ENCODE results near the gene BTBD19. TPM values are rescaled to one million over a fixed set of nuclear protein-coding genes. Genes with fewer than 3 reads are reported as not detected.
A peak's percentile ranks its signal among the peaks of the same experiment; 100 is the strongest.
"Not testable (repeated sequence)": the region's sequence is repeated elsewhere in the genome, so short reads cannot be mapped to it uniquely, and the experiment has no call there.

BTBD19 gene
- total RNA-seq, 2 donors from 2014 or later, result 43.1 to 56.6 TPM

- DNase-seq (no peak), ATAC-seq (no peak)
- peak overlapping the region; percentile 53 for H3K27ac Mint-ChIP-seq
- H3K9me3 ChIP-seq (ENCODE audit: control insufficient read depth, low read length, poor library complexity, severe bottlenecking), result no peaks in the 10 kb centered on the region
- no peaks in the 10 kb centered on the region for H3K27me3 Mint-ChIP-seq
- peaks cover 26% of the 10 kb centered on the region for H3K4me1 Mint-ChIP-seq
- peak overlapping the region; percentile 71 for H3K4me3 Mint-ChIP-seq
- H3K36me3 Mint-ChIP-seq (ENCODE audit: low read depth), result peaks cover 3% of the 10 kb centered on the region
Measured at GRCh38 chr1:44783697-44784093, 24.6 kb upstream of the BTBD19 start.

- no peaks in the 10 kb centered on the region for H3K9me3 ChIP-seq (ENCODE audit: control insufficient read depth, low read length, poor library complexity, severe bottlenecking)
- Mint-ChIP-seq H3K27ac (peak overlapping the region; percentile 88), H3K36me3 (ENCODE audit: low read depth) (peaks cover 2% of the 10 kb centered on the region), H3K27me3 (no peaks in the 10 kb centered on the region), H3K4me1 (peaks cover 26% of the 10 kb centered on the region), H3K4me3 (peak overlapping the region; percentile 83)
- DNase-seq (no peak), ATAC-seq (peak; percentile 48)
Measured at GRCh38 chr1:44784094-44785028, 24.0 kb upstream of the BTBD19 start.

- Mint-ChIP-seq H3K27ac (peak overlapping the region; percentile 88), H3K4me1 (peaks cover 26% of the 10 kb centered on the region), H3K27me3 (no peaks in the 10 kb centered on the region), H3K36me3 (ENCODE audit: low read depth) (peaks cover 2% of the 10 kb centered on the region), H3K4me3 (peak overlapping the region; percentile 83)
- no peak for ATAC-seq
- no peak for DNase-seq
- H3K9me3 ChIP-seq (ENCODE audit: control insufficient read depth, low read length, poor library complexity, severe bottlenecking), result no peaks in the 10 kb centered on the region
Measured at GRCh38 chr1:44785029-44785380, 23.3 kb upstream of the BTBD19 start.

GRCh38 chr1:44785501-44786137 lies 22.7 kb upstream of the BTBD19 start:
- Mint-ChIP-seq H3K4me1 (peaks cover 26% of the 10 kb centered on the region), H3K4me3 (peak overlapping the region; percentile 83), H3K36me3 (ENCODE audit: low read depth) (peaks cover 2% of the 10 kb centered on the region), H3K27me3 (no peaks in the 10 kb centered on the region), H3K27ac (peak overlapping the region; percentile 88)
- H3K9me3 ChIP-seq (ENCODE audit: control insufficient read depth, low read length, poor library complexity, severe bottlenecking), result no peaks in the 10 kb centered on the region
- no peak for DNase-seq
- ATAC-seq, result no peak

- H3K36me3 Mint-ChIP-seq (ENCODE audit: low read depth), result no peaks in the 10 kb centered on the region
- H3K27ac Mint-ChIP-seq, result peak overlapping the region; percentile 88
- peak overlapping the region; percentile 83 for H3K4me3 Mint-ChIP-seq
- ATAC-seq (peak; percentile 83), DNase-seq (peak; percentile 70 to 73 (median 72))
- no peaks in the 10 kb centered on the region for H3K27me3 Mint-ChIP-seq
- H3K4me1 Mint-ChIP-seq, result peaks cover 24% of the 10 kb centered on the region
- no peaks in the 10 kb centered on the region for H3K9me3 ChIP-seq (ENCODE audit: control insufficient read depth, low read length, poor library complexity, severe bottlenecking)
Measured at GRCh38 chr1:44786138-44786840, 22.0 kb upstream of the BTBD19 start.

GRCh38 chr1:44786841-44787426 lies 21.4 kb upstream of the BTBD19 start:
- H3K4me3 Mint-ChIP-seq, result peak overlapping the region; percentile 83
- no peak for ATAC-seq

GRCh38 chr1:44787506-44787905 lies 20.8 kb upstream of the BTBD19 start:
- H3K27me3 Mint-ChIP-seq, result no peaks in the 10 kb centered on the region
- peaks cover 24% of the 10 kb centered on the region for H3K4me1 Mint-ChIP-seq
- H3K27ac Mint-ChIP-seq, result no peak overlapping the region

More at GRCh38 chr1:44786841-44787426, 21.4 kb upstream of the BTBD19 start:
- Mint-ChIP-seq H3K27me3 (no peaks in the 10 kb centered on the region), H3K4me1 (peaks cover 24% of the 10 kb centered on the region), H3K36me3 (ENCODE audit: low read depth) (no peaks in the 10 kb centered on the region), H3K27ac (no peak overlapping the region)
- H3K9me3 ChIP-seq (ENCODE audit: control insufficient read depth, low read length, poor library complexity, severe bottlenecking), result no peaks in the 10 kb centered on the region
- no peak for DNase-seq

GRCh38 chr1:44788120-44788860 lies 20.0 kb upstream of the BTBD19 start, which contains the start of gene BEST4:
TSS of gene BEST4 (minus strand) at chr1:44788170. CDS start at chr1:44787705, 465 bp downstream.
- Mint-ChIP-seq H3K36me3 (ENCODE audit: low read depth) (no peaks in the 10 kb centered on the region), H3K27ac (peak within 1 kb of the TSS; percentile 83), H3K4me3 (no peak within 1 kb of the TSS), H3K4me1 (peaks cover 24% of the 10 kb centered on the region), H3K27me3 (no peaks in the 10 kb centered on the region)
- no peak for DNase-seq
- ATAC-seq, result no peak
- H3K9me3 ChIP-seq (ENCODE audit: control insufficient read depth, low read length, poor library complexity, severe bottlenecking), result no peaks in the 10 kb centered on the region

More at GRCh38 chr1:44787506-44787905, 20.8 kb upstream of the BTBD19 start:
- H3K4me3 Mint-ChIP-seq, result no peak overlapping the region
- ATAC-seq (no peak), DNase-seq (no peak)
- H3K36me3 Mint-ChIP-seq (ENCODE audit: low read depth), result no peaks in the 10 kb centered on the region
- no peaks in the 10 kb centered on the region for H3K9me3 ChIP-seq (ENCODE audit: control insufficient read depth, low read length, poor library complexity, severe bottlenecking)

GRCh38 chr1:44790968-44791801 lies 17.1 kb upstream of the BTBD19 start:
- ATAC-seq (no peak), DNase-seq (no peak)
- no peak overlapping the region for H3K4me3 Mint-ChIP-seq
- peak overlapping the region; percentile 45 for H3K27ac Mint-ChIP-seq
- no peaks in the 10 kb centered on the region for H3K9me3 ChIP-seq (ENCODE audit: control insufficient read depth, low read length, poor library complexity, severe bottlenecking)
- H3K36me3 Mint-ChIP-seq (ENCODE audit: low read depth), result no peaks in the 10 kb centered on the region
- H3K27me3 Mint-ChIP-seq, result no peaks in the 10 kb centered on the region
- H3K4me1 Mint-ChIP-seq, result peaks cover 8% of the 10 kb centered on the region

- Mint-ChIP-seq H3K4me3 (no peak overlapping the region), H3K36me3 (ENCODE audit: low read depth) (no peaks in the 10 kb centered on the region), H3K27me3 (no peaks in the 10 kb centered on the region), H3K27ac (no peak overlapping the region), H3K4me1 (peaks cover 5% of the 10 kb centered on the region)
- no peak for ATAC-seq
- H3K9me3 ChIP-seq (ENCODE audit: control insufficient read depth, low read length, poor library complexity, severe bottlenecking), result no peaks in the 10 kb centered on the region
- no peak for DNase-seq
Measured at GRCh38 chr1:44792736-44793502, 15.4 kb upstream of the BTBD19 start.

- H3K4me3 Mint-ChIP-seq; H3K9me3 ChIP-seq (ENCODE audit: control insufficient read depth, low read length, poor library complexity, severe bottlenecking); H3K36me3 Mint-ChIP-seq (ENCODE audit: low read depth); H3K27me3 Mint-ChIP-seq; ATAC-seq; H3K27ac Mint-ChIP-seq: not testable (repeated sequence)
- peak in 1 of 3 donors; percentile 1 for DNase-seq
- peaks cover 22% of the 10 kb centered on the region for H3K4me1 Mint-ChIP-seq
Measured at GRCh38 chr1:44797886-44798285, 10.4 kb upstream of the BTBD19 start.

All from T-helper 17 cell (primary cell).